HS-27A (cell line): Measurements from ENCODE around the gene CTDP1.

Experiments
- DNase-seq: peaks from one replicate; pipeline ENCODE4 v3.0.0-alpha.2; 2012; ENCODE audit warnings: low read depth, missing footprints

CTDP1 gene

DNA sequence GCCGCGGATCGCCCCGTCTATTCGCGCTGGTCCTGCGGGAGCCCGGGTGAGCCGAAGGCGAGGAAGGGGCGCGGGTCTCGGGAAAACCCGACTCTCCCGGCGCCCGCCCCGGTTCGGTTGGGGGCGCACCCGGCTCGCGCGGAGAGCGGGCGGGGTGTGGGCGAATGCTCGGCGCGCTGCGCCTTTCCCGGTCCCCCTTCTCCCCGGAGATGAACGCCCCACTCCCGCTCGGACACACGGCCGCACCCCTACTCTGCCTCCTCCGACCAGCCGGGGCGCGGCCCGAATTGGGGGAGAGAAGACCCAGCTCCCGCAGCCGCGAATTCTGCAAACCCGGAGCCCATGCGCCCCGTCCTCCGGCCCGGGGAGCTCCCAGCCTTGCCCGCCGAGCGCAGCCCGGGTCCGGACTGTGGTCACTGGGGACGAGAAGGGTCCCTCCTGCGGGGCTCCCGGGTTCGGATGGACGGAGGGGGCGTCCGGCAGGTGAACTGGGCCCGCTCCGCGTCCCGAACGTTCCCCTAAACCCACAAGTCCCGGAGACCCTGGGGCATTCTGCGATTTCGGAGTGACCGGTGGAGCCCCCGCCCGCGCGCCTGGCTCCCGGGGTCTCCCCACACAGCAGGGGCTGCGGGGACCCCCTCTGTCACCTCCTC lies 118.9 kb downstream of the CTDP1 start:
- no peak for DNase-seq

DNA sequence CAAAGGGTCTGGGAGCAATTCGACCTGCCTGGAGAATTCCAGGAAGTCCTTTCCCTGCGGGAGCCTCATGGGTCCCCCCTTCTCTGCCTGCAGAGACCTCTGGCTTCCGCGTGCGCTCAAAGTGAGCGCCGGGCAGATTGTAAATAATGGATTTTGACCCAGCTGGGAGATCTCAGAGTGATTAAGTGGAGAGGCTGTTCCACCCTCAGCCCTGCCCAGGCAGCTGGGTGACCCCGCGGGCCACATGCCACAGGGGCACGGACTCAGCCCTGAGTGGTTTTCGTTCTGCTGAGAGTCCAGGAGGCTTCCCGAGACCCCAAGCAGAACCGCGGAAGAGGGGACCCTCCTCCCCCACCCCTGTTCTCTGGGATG lies 119.4 kb downstream of the CTDP1 start:
- DNase-seq = no peak

DNA sequence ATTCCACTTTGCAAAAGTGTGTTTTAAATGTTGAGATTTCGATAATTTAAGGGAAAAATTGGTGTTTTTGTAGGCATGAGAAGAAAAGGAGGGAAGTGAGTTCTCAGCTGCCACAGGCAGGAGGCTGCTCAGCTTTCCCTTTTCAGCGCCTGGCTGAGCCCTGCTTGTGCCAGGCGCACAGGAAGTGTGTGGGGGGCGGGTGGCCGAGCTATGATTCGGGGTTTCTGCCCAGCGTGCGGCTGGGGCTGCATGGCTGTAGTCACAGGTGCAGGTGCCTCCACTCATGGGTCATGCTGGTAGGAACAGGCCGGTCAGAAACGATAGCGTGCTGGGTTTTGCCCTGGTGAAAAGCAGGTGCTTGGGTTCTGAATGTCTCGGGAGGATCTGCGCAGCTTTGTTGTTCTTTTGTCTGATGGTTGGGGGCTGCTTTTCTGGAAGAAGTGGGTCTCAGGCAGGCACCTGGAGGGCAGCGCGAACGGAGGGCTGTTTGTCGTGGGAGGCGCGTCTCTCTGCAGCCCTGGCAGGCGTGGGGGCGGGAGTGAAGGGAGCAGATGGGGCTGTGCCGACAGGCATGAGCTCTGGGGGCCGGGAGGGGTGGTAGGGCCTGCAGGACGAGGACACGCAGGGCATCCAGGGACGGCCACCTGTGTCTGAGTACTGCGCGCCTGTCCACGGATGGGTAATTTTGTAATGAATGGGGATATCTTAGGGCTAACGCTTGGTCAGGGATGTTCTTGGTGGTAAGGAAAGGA lies 120.2 kb downstream of the CTDP1 start:
- DNase-seq = no peak

DNA sequence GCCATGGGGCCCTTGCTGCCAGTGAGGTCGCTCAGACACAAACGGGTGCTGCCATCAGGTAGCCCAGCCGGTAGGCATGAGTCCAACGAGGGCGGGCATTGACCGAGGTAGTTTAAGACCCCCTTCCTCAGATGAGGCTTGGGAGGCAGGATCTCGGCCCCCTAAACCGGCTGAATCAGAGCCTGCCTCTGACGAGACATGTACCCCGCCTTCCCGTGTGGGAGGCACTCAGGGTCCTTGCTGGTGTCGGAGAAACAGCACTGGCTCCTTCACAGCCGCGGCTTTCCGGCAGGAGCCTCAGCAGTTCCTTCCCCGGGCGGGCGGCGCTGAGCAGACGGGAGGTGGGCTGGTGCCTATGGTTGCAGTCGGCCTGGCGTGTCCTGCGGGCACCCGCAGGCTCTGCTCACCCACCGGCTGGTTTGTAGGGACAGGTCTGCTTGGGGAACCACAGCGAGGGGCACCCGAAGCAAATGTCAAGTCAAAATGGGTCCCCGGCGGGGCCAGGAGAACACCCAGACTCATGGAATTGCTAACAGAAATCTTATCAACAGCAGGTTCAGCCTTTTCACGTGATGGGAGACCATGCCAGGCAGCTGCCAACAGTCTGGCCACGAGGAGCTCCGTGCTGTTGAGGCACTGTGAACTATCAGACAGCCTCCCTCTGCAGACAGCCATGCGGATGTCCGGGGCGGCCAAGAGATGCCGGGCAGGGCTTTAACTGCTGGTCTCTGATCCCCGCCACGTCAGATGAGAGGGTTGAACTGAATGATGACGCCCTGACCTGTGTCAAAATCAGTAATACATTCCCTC lies 121.0 kb downstream of the CTDP1 start:
- DNase-seq = no peak

DNA sequence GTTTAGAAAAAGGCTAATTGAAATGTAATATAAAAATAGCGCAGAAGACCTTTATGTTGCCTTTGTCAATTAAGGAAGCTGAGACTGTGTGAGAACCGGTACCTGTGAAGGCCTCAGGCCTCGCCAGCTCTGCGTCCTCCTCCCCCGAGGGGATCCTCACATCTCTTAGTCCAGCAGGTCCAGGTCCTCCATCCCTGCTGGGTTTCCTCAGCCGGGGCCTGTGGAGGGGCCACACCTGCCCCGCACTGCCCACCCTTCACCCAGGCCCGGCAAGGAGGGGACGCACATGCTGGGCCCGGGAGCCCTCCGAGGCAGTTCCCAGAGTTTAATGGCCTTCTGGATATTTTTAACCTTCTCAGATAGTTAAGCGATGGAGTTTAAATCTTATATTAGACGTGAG lies 121.6 kb downstream of the CTDP1 start:
- no peak for DNase-seq

GRCh38 chr18:79801641-79802040 lies 122.0 kb downstream of the CTDP1 start:
- no peak for DNase-seq

DNA sequence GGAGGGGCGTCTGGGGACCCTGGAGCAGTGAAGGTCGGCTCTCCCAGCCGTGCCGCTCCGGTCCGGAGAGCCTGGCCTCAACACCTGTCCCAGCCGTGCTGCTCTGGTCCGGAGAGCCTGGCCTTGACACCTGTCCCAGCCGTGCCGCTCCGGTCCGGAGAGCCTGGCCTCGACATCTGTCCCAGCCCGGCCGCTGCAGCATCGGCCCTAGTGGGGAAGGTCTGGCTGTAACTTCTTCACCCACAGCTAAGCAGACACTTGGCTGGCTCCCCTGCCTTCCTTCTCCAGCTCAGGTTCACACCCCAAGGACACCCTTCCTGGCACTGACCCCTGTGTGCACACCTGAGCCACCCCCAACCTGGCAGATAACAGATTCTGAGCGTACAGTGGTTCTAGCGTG lies 122.7 kb downstream of the CTDP1 start:
- no peak for DNase-seq

DNA sequence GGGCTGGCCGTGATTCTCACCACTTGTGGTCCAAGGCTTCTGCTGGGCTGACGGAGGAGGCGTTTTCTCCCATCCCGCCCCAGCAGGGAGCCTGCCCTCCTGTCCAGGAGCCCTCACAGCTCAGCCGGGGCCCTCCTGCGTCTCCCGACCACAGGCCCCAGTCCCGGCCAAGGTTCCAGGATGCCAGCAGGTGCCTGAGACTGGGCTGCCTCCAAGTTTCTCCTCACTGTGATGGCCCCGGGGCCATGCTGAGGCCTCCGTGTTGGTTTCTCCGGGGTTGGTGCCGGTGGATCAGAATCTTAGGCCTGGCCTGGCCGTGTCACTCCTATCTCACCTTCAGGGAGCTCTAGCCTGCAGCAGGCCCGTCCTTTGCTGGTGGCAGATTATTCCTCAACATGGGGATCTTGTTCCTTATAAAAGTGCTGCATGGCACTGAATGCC lies 124.0 kb downstream of the CTDP1 start:
- no peak for DNase-seq
